HPDE6-E6E7 (cell line): Measurements from ENCODE around the gene USP27X.

ENCODE experiments used
- DNase-seq: peaks from one replicate; pipeline ENCODE4 v3.0.0; 2011; ENCODE audit warnings: missing footprints; ENCODE audit errors: extremely low spot score

USP27X gene

DNA sequence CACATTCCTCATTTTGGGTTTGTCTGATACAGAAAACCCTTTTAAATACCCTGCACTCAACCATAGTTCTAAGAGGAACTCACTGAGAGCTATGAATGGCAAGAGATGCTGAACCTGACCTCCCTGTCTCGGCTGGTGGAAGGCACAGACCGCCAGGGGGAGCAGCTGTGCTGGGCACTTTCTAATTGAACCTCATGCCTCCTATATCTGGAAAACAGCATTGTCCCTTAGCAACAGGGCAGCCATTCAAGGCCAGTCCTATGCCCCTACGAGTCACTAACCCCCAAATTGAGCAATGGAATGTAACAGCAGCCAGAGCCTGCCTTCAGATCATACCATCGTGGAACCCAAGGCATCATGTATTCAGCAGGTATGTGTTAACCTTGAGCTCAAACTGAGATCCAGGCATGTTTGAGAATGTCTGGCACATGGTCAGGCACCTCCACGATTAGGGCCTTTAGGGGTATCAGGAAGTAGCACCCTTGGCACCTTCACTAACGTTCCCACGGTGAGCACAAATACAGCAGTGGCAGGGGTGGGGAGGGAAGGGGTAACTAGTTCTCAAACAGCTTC lies 5.1 kb downstream of the USP27X start:
- peak; percentile 23 for DNase-seq

DNA sequence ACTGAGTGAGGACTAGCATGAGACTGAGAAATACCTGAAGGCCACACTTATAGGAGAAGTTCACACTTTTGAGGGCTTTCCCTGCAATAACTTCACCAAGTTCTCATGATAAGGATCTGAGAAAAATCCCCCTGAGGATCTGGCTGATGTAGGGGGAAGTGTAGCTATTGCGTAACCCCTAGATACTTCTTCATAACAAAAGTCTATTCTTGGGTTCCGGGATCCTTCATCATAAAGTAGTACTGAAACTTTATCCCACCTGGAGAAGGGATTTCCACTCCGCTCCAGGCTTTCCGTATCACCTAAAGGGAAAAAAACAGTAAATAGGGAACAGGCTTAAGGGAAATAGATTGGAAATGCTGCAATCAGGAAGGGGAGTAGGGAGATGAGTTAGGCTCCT lies 13.3 kb downstream of the USP27X start:
- DNase-seq, result no peak

DNA sequence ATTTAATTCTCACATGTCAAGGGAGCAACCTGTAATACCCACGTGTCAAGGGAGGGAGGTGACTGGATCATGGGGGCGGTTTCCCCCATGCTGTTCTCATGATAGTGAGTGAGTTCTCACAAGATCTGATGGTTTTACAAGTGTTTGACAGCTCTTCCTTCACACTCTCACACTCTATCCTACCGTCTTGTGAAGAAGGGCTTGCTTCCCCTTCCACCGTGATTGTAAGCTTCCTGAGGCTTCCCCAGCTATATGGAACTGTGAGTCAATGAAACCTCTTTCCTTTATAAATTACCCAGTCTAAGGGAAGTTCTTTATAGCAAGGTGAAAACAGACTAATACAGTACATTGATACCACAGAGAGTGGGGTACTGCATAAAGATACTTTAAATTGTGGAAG lies 17.7 kb downstream of the USP27X start:
- DNase-seq, result no peak

DNA sequence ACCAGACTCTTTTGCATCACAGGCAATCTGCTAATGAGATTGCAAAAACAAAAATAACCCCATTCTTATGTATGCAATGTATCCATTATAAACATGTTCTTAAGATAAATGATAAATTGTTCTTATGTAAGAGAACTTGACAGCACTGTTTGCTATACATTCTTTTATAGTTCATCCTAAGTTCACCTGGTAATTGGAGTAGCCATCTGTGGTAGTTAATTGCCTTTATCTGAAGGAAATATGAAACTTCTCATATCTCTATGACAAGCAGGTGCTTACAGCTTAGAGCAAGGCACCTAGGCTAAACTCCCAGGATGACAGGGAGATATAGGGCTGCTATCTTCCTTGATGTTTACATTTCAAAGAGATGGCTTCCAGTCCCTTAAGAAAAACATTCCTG lies 21.8 kb downstream of the USP27X start:
- DNase-seq, result no peak

DNA sequence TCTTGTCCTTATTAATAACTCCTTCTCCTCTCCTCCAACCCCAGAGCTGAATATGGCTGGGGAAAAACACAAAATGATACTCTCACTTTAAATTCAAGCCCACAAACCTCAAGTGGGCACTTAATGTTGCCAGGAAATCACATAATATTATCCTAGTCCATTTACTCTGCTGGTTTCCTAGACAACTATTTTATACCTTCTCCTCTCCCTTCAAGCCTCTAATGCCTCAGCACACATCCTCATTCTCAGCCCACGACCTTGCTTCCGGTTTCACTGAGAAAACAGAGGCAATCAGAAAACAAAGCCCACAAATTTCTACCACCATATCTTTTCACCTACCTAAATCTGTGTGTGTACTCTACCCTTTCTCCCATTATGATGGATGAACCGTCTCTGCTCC lies 31.1 kb downstream of the USP27X start:
- DNase-seq, result no peak

DNA sequence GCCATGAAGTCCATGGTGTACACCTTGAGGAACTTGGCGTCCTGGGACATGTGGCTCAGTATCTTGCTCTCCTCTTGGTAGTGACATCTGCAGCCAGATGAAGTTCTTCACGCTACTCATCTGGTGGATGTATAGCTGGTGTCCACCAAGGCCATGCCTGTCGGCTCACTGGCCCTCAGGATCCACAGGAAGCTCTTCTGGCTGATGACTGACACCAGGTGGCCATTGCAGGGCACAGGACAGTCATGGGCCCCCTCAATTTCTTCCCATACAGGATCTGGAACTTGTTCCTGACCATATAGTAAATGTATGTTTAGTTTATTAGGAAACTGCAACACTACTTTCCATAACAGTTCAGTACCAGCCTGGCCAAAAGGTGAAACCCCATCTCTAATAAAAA lies 32.8 kb downstream of the USP27X start:
- no peak for DNase-seq

DNA sequence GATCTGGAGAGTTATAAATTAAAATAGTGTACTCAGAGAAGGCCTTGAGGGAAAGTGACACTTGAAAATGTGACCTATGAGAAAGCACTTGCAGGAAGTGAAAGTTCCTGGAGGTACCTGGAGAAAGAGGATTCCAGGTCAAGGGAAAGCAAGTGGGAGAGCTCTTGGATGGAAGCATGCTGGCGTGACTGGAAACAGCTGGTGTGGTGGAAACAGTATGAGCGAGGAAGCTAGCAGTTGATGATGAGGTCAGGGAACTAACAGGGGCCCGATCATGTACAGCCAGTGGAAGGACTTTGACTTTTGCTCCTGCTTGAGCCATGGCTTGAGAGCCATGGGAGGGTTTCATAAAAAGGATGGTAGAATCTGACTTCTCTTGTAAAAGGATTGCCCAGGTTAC lies 33.6 kb downstream of the USP27X start:
- DNase-seq, result no peak

DNA sequence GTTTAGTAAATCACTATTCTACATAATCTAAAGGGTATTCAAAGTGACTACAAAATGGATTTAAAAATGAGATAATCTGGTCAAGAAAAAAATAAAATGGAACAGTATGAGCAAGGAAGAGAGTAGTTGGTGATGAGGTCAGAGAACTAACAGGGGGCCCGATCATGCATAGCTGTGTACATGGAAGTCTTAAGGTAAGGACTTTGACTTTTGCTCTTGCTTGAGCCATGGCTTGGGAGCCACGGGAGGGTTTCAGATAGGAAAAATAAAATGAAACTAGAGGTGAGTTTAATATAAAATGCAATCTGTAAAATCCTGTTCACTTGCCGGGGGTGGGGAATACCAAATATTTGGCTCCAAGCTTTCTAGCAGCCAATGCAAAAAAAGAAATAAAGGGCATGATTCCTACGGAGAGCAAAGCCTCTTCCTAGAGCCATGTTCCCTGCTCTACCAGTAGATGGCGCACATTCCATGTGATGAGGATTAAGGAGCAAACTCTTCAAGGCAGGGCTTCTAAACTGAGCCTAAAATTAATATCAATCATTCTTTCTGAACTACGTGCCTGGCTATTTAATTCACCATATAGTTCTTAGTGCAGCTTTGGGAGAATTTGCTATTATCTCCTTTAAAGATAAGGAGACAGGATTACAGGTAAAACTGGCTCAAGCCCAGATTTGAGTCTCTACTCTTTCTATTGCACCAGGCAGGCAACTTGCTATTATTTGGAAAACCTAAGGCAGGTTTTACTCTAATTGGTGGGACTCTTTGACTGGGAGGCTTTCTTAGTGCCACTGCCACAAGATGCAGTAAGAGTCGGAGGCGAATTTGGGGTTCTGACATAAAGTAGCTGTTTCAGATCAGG lies 36.3 kb downstream of the USP27X start:
- DNase-seq, result no peak

DNA sequence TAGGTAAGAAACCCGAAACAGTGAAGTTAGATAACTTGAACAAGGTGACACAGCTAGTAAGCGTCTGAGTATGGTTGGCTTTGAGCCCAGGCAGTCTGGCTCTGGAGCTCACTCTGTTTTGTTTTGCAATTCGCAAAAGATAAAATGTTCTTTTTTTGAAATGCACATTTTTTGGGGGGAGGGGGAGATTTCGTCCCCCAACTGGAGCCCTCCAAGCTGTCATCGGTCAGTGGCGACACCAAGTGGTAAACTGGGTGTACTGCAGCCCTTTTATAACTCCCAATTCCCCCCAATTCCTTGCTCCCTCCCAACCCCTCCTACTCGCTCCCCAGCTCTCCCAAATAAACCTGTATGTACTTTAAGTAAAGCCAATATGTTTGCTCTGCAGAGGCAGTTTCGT lies 40.3 kb downstream of the USP27X start:
- DNase-seq, result no peak

DNA sequence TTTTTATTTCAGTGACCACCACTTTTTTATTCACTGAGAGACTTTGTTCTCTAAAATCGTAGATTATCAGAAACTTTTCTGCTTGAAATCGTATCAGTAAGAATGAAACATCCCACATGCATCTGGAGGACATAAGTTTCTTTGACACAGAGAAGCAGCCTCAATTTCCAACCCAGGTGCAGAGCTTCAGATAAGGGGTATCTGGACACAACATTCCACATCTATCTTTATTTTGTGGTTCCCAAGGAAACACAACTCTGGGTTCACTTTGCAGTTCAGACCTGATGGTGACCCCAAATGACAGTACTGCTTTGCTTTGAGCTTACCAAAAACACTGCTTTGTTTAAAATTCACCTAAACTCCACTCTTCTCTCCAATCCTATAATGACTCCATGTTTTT lies 41.8 kb downstream of the USP27X start:
- DNase-seq, result no peak

DNA sequence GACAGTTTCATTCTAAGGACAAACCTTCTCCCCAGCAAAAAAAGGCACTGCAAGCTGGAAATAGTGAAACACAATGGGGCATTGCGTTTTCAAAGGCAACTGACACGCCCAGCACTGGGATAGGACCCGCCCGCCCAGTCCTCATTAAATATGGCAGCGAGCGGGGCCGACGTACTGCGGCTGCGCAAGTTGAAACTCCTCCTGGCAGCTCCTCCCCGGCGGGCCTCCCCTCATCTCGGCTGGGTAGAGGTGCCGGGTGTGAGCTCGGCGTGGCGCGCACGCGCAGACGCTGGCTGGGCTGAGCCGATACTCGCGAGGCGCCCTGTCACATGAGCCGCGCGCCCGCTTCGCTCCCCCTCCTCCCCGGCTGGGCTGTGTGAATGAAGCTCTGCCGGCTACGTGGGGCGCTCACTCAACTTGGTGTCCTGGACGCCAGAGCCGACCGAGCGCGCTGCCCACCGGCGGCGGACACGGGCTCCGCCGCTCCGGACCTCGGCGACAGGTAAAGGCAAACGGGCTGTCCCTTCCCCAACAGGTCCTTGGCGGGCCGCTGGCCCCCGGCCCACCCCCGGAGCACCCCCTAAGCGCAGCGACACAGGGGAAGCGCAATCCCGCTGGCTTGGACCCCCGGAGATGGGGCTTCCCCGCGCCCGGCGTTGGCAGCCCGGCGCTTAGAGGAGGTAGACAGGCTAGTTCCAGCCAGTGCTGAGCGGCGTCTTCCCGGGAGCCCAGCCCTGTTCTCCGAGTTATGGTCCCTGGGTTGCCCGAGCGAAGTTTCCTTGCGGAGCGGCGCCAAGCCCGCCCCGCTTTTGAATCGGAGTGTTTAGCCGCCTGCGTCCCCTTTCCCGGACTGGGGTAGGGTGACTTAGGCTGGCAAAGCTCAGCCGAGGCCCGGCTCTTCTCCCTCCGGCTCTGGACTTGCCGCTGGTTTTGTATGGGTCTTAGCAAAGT lies 43.3 kb downstream of the USP27X start, which contains the start of gene CLCN5:
Gene CLCN5 (plus strand): TSS at position 306 of the 951 bp plus-strand sequence. CDS start 2,703 bp downstream, outside the sequence.
- DNase-seq, result peak; percentile 82

DNA sequence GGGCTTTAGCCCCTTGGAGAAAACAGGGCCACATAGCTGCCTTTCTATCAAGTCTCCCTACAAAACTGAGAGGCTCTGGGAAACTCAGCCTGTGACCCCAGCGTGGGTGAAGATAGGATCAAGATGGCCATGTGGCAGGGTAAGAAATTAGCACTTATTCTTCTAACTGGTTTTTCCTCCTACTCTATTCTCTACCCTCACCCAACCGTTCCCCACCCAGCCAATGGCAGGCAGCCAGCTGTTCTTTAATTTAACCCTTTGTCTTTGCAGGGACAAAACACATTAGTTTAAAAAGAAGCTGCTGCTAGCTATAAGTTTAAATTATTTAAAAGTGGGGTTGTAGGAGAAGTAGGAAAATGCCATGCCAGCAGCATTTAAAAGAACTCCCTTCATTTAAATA lies 45.9 kb downstream of the USP27X start:
- no peak for DNase-seq

DNA sequence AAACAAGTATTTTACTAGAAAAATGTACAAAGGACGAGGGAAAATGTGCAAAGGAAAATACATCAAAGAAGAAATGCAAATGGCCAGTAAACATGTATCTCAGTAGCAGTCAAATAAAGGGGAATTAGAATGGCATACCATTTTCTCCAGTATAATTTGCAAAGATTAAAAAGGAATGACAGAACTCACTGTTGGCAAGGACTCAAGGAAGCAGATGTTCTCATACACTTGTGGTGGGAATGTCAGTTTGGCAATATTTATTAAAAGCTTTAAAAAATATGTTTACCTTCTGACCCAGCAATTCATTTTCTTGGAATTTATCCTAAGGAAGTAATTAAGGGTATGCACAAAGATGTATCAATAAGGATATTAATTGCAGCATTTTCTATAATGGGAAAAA lies 50.8 kb downstream of the USP27X start:
- no peak for DNase-seq
